ENCODE measurements around the gene SLC36A3. TPM values are rescaled to one million over a fixed set of nuclear protein-coding genes. Genes with fewer than 3 reads are reported as not detected.
A peak's percentile ranks its signal among the peaks of the same experiment; 100 is the strongest.

SLC36A3 gene
- total RNA-seq, 2 experiments from 2014 or later, result not detected

DNA sequence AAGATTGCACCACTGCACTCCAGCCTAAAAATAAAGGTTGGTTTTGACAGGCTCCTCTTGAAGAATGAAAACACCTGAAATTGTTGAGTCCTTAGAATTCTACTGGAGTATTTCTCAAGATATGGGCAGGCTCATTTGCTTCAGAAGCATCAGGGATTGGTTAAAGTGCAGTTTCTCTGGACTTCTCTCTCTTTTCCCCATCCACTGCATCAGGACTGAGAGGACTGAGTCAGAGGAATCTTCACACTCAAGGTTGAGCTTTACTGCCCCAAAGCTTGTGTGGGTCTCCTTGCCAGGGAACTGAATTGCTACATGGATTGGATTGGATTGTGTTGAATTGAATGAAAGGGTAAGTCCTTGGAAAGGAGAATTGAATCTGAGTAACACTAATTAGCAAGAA, 72.2 kb downstream of the SLC36A3 start:
- ChIA-PET CTCF (ENCODE audit: unreplicated experiment) (interaction anchor here (0.6 to 1.6 kb wide), 2 partner anchors 16 to 18 kb away, joined by 3 to 4 read pairs; no protein-coding TSS in a partner anchor), POLR2A (interaction anchor here (1.3 to 13.2 kb wide), 3 partner anchors 11 to 107 kb away, joined by 3 to 272 read pairs (median 4); partner anchors contain the start of gene CCDC69)
- Histone ChIP-seq H2AFZ (ENCODE audit: low read length) (no peak overlapping the region), H3K79me2 (ENCODE audit: insufficient read depth, low read depth, low read length) (no peaks in the 10 kb centered on the region), H3K9me3 (ENCODE audit: low read length) (no peaks in the 10 kb centered on the region), H3K4me3 (ENCODE audit: low read depth, low read length, poor library complexity, severe bottlenecking) (no peak overlapping the region), H3K4me2 (ENCODE audit: low read length) (peak overlapping the region; percentile 19; the same call in 1 of the 2 replicates), H3K36me3 (ENCODE audit: insufficient read depth, low read length) (no peaks in the 10 kb centered on the region), H3K4me1 (ENCODE audit: insufficient read depth, low read length, poor library complexity, severe bottlenecking) (peaks cover 61% of the 10 kb centered on the region), H3K9me2 (ENCODE audit: insufficient read depth, low read length) (no peaks in the 10 kb centered on the region), H4K20me1 (ENCODE audit: insufficient read depth, low read length) (no peaks in the 10 kb centered on the region), H3K27ac (ENCODE audit: low read depth, low read length, poor library complexity, severe bottlenecking) (peak overlapping the region; percentile 96)
- TF ChIP-seq, protein P1, sequence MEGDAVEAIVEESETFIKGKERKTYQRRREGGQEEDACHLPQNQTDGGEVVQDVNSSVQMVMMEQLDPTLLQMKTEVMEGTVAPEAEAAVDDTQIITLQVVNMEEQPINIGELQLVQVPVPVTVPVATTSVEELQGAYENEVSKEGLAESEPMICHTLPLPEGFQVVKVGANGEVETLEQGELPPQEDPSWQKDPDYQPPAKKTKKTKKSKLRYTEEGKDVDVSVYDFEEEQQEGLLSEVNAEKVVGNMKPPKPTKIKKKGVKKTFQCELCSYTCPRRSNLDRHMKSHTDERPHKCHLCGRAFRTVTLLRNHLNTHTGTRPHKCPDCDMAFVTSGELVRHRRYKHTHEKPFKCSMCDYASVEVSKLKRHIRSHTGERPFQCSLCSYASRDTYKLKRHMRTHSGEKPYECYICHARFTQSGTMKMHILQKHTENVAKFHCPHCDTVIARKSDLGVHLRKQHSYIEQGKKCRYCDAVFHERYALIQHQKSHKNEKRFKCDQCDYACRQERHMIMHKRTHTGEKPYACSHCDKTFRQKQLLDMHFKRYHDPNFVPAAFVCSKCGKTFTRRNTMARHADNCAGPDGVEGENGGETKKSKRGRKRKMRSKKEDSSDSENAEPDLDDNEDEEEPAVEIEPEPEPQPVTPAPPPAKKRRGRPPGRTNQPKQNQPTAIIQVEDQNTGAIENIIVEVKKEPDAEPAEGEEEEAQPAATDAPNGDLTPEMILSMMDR (conservative IDR thresholded peaks at IDR 0.05; ENCODE audit: low read length), result no peak
- TF ChIP-seq EZH2phosphoT487 (IDR thresholded peaks at IDR 0.05; ENCODE audit: borderline replicate concordance, low read depth, low read length), result no peak
- DNase-seq (ENCODE audit: low spot score), result no peak
- intact Hi-C loops (cut with micrococcal nuclease; ENCODE audit: unreplicated experiment), result no loop called here
- no TSS peak for BruUV-seq (replicated peaks)

DNA sequence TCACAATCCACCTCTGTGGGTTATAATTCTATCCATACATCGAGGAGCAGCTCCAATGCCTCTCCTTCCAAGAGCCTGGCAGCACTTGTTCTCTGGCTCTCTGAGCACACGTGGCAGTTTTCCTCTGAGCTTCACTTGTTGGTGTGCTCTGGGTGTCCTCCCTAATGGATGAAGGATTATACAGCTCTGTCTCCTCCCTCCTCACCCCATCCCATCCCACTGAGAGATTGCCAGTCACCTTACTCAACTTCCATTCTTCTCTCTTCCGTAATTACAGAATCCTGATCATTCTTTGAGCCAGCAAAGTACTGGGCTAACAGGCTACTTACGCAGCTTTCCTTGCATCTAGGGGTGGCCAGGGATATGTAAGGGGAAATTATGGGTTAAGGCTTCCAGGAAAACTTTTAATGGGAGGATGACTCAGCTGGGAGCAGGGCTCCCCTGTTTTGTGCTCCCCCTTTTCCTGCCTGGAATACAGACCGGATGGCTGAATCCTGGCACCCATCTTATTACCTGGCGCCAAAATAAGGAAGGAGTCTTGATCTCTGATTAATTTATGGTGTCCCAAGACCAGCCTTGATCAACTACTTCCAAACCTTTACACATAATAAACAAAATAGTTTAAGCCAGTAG, 73.4 kb downstream of the SLC36A3 start:
- Histone ChIP-seq H3K79me2 (ENCODE audit: insufficient read depth, low read depth, low read length) (no peaks in the 10 kb centered on the region), H2AFZ (ENCODE audit: low read length) (no peak overlapping the region), H3K4me1 (ENCODE audit: insufficient read depth, low read length, poor library complexity, severe bottlenecking) (peaks cover 67% of the 10 kb centered on the region), H3K9me3 (ENCODE audit: low read length) (no peaks in the 10 kb centered on the region), H3K36me3 (ENCODE audit: insufficient read depth, low read length) (no peaks in the 10 kb centered on the region), H3K4me2 (ENCODE audit: low read length) (no peak overlapping the region), H4K20me1 (ENCODE audit: insufficient read depth, low read length) (no peaks in the 10 kb centered on the region), H3K9me2 (ENCODE audit: insufficient read depth, low read length) (no peaks in the 10 kb centered on the region), H3K27ac (ENCODE audit: low read depth, low read length, poor library complexity, severe bottlenecking) (no peak overlapping the region), H3K4me3 (ENCODE audit: low read depth, low read length, poor library complexity, severe bottlenecking) (no peak overlapping the region)
- no TSS peak for BruUV-seq (replicated peaks)
- no peak for DNase-seq (ENCODE audit: low spot score)
- CTCF ChIA-PET (ENCODE audit: unreplicated experiment), result interaction anchor here (1.6 kb wide), 1 partner anchor 16 kb away, joined by 4 read pairs; no protein-coding TSS in a partner anchor
- intact Hi-C loops (cut with micrococcal nuclease; ENCODE audit: unreplicated experiment), result no loop called here
- POLR2A ChIA-PET, result interaction anchor here (1.0 to 13.2 kb wide), 5 partner anchors 8 to 24 kb away, joined by 3 to 272 read pairs (median 5); partner anchors contain the start of genes CCDC69 and GM2A
- TF ChIP-seq, protein P1 (conservative IDR thresholded peaks at IDR 0.05; ENCODE audit: low read length), result no peak
- TF ChIP-seq EZH2phosphoT487 (IDR thresholded peaks at IDR 0.05; ENCODE audit: borderline replicate concordance, low read depth, low read length), result no peak

DNA sequence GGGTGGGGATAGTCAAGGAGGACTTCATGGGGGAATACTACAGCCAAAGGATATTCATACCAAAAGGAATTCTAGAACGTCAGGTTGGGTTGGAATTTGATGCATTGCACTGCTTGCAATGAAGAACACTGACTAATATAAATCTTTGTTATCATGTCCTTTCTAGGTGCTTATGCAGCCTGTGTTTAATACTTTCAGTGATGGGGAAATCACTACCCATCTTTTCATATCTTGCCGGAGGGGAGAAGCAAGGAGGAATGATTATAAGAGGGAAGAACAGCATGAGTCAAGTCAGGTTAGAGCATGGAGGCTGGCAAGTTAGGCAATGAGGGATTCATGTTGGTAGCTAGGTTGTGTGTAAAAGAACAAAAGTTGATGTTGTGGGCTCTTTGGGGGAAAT, 74.6 kb downstream of the SLC36A3 start:
- Histone ChIP-seq H3K4me3 (ENCODE audit: low read depth, low read length, poor library complexity, severe bottlenecking) (no peak overlapping the region), H4K20me1 (ENCODE audit: insufficient read depth, low read length) (no peaks in the 10 kb centered on the region), H3K27ac (ENCODE audit: low read depth, low read length, poor library complexity, severe bottlenecking) (no peak overlapping the region), H3K9me2 (ENCODE audit: insufficient read depth, low read length) (no peaks in the 10 kb centered on the region), H3K36me3 (ENCODE audit: insufficient read depth, low read length) (no peaks in the 10 kb centered on the region), H2AFZ (ENCODE audit: low read length) (no peak overlapping the region), H3K9me3 (ENCODE audit: low read length) (no peaks in the 10 kb centered on the region), H3K4me1 (ENCODE audit: insufficient read depth, low read length, poor library complexity, severe bottlenecking) (peaks cover 67% of the 10 kb centered on the region), H3K79me2 (ENCODE audit: insufficient read depth, low read depth, low read length) (peaks cover under 1% of the 10 kb centered on the region; the same call in 1 of the 2 replicates), H3K4me2 (ENCODE audit: low read length) (no peak overlapping the region)
- TF ChIP-seq, protein P1 (conservative IDR thresholded peaks at IDR 0.05; ENCODE audit: low read length), result no peak
- TF ChIP-seq EZH2phosphoT487 (IDR thresholded peaks at IDR 0.05; ENCODE audit: borderline replicate concordance, low read depth, low read length), result no peak
- no TSS peak for BruUV-seq (replicated peaks)
- no peak for DNase-seq (ENCODE audit: low spot score)
- ChIA-PET POLR2A (interaction anchor here (0.7 to 13.2 kb wide), 4 partner anchors 11 to 28 kb away, joined by 3 to 272 read pairs (median 4); partner anchors contain the start of genes CCDC69 and GM2A), CTCF (ENCODE audit: unreplicated experiment) (no interaction called here)
- intact Hi-C loops (cut with micrococcal nuclease; ENCODE audit: unreplicated experiment), result no loop called here

All from OCI-LY7 (cell line).